Measurements from ENCODE around the gene PRMT5. TPM values are rescaled to one million over a fixed set of nuclear protein-coding genes. Genes with fewer than 3 reads are reported as not detected.

Gene PRMT5
- total RNA-seq, 1 donor from 2014 or later = 59.0 TPM

GRCh38 chr14:22907429-22907828 lies 21.7 kb downstream of the PRMT5 start:
- intact Hi-C loops (cut with micrococcal nuclease) = no loop called here

GRCh38 chr14:22906073-22906472 lies 23.1 kb downstream of the PRMT5 start:
- intact Hi-C loops (cut with micrococcal nuclease) = no loop called here
- Histone ChIP-seq H3K9me3 (replicated peaks) (no peaks in the 10 kb centered on the region), H3K4me1 (peaks cover 22% of the 10 kb centered on the region), H3K36me3 (peaks cover 99% of the 10 kb centered on the region), H3K27me3 (ENCODE audit: low read depth) (no peaks in the 10 kb centered on the region), H3K4me3 (no peak overlapping the region), H3K27ac (replicated peaks) (no peak overlapping the region)
- TF ChIP-seq CTCF (IDR thresholded peaks at IDR 0.05; ENCODE audit: borderline replicate concordance) = no peak
- DNase-seq = no peak

More at GRCh38 chr14:22907429-22907828, 21.7 kb downstream of the PRMT5 start:
- Histone ChIP-seq H3K9me3 (replicated peaks) (no peaks in the 10 kb centered on the region), H3K4me1 (peaks cover 31% of the 10 kb centered on the region), H3K27me3 (ENCODE audit: low read depth) (no peaks in the 10 kb centered on the region), H3K36me3 (peaks cover 92% of the 10 kb centered on the region), H3K4me3 (no peak overlapping the region), H3K27ac (replicated peaks) (no peak overlapping the region)
- DNase-seq = no peak
- no peak for TF ChIP-seq CTCF (IDR thresholded peaks at IDR 0.05; ENCODE audit: borderline replicate concordance)

DNA sequence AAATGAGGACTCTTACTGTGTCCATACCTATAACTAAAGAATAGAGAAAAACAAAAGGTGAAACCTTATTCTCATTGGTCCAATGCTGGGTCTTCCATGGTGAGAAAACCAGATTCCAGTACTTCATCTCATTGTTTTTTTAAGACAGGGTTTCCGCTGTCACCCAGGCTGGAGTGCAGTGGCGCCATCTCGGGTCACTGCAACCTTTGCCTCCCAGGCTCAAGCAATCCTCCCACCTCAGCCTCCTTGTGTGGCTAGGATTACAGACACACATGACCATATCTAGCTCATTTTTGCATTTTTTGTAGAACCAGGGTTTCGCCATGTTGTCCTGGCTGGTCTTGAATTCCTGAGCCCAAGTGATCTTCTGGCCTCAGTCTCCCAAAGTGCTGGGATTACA lies 23.5 kb downstream of the PRMT5 start:
- peaks cover 99% of the 10 kb centered on the region for H3K36me3 ChIP-seq
- no peaks in the 10 kb centered on the region for H3K27me3 ChIP-seq (ENCODE audit: low read depth)
- H3K4me1 ChIP-seq = peaks cover 17% of the 10 kb centered on the region
- intact Hi-C loops (cut with micrococcal nuclease) = no loop called here
- DNase-seq = no peak
- TF ChIP-seq CTCF (IDR thresholded peaks at IDR 0.05; ENCODE audit: borderline replicate concordance) = no peak
- H3K27ac ChIP-seq (replicated peaks) = no peak overlapping the region
- no peaks in the 10 kb centered on the region for H3K9me3 ChIP-seq (replicated peaks)
- H3K4me3 ChIP-seq = no peak overlapping the region

DNA sequence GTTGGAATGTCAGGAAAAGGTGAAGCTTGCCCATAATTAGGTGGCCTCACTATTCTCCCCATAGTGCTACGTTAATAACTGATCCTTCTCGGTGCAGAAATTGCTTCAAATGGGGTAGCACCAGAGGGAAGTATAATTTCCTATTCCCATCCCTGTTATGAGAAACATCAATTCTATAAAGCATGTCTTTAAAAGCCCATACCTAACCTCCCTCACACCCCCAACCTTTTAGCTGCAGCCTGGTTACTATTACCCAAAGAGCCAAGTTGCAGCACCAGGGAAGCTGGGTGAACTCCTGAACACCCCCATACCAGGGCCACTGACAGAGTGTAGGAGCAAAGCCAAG lies 25.5 kb downstream of the PRMT5 start:
- H3K4me3 ChIP-seq = no peak overlapping the region
- DNase-seq = no peak
- intact Hi-C loops (cut with micrococcal nuclease) = no loop called here
- H3K9me3 ChIP-seq (replicated peaks) = no peaks in the 10 kb centered on the region
- no peaks in the 10 kb centered on the region for H3K27me3 ChIP-seq (ENCODE audit: low read depth)
- H3K27ac ChIP-seq (replicated peaks) = no peak overlapping the region
- H3K36me3 ChIP-seq = peaks cover 84% of the 10 kb centered on the region
- peaks cover 10% of the 10 kb centered on the region for H3K4me1 ChIP-seq
- TF ChIP-seq CTCF (IDR thresholded peaks at IDR 0.05; ENCODE audit: borderline replicate concordance) = no peak

- H3K36me3 ChIP-seq = peaks cover 65% of the 10 kb centered on the region
These were observed 27.4 kb downstream of the PRMT5 start for GRCh38 chr14:22901799-22902198.

More at GRCh38 chr14:22901799-22902198, 27.4 kb downstream of the PRMT5 start:
- intact Hi-C loops (cut with micrococcal nuclease) = no loop called here
- Histone ChIP-seq H3K27ac (replicated peaks) (no peak overlapping the region), H3K4me3 (no peak overlapping the region), H3K27me3 (ENCODE audit: low read depth) (no peaks in the 10 kb centered on the region), H3K4me1 (peaks cover 16% of the 10 kb centered on the region), H3K9me3 (replicated peaks) (no peaks in the 10 kb centered on the region)
- DNase-seq = no peak
- no peak for TF ChIP-seq CTCF (IDR thresholded peaks at IDR 0.05; ENCODE audit: borderline replicate concordance)

Data from left ventricle myocardium inferior (tissue), 1 donor.